ENCODE results near the gene CFAP77.

Gene CFAP77

DNA sequence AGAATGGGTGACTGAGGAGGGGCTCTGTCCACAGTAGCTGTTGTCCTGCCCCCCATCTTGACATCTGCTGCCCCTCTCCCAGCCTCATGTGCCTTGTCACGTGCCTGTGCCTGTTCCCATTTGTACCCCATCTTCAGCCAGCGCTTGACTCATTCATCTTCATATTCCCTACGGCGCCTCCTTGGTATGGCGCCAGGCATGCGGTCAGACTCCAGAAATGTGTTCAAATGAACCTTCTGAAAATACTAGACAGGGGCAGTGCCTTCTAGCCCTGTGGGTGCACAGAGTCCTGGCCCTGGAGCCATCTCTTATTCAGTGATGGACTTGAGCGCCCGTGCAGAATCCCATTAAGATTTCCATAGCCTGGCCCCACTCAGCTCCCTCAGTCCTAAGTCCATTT is 46.2 kb downstream of the CFAP77 start:
- H2BK15ac ChIP-seq (replicated peaks; ENCODE audit: low read depth): no peak overlapping the region
- no peak overlapping the region for H2AK5ac ChIP-seq (ENCODE audit: low read length)
- no peaks in the 10 kb centered on the region for H3K79me2 ChIP-seq (ENCODE audit: control insufficient read depth, insufficient read depth, low read length)
- no peaks in the 10 kb centered on the region for H3K4me1 ChIP-seq (ENCODE audit: control insufficient read depth, low read depth, low read length)
- H3K27ac ChIP-seq (ENCODE audit: low read depth, low read length): no peak overlapping the region
- DNase-seq: no peak
- H3K18ac ChIP-seq (ENCODE audit: low read length): no peak overlapping the region
- H3K79me1 ChIP-seq (ENCODE audit: low read length): no peaks in the 10 kb centered on the region
- no peak overlapping the region for H4K5ac ChIP-seq (ENCODE audit: low read length)
- H3K27me3 ChIP-seq (ENCODE audit: insufficient read depth, low read length, poor library complexity): no peaks in the 10 kb centered on the region
- no peaks in the 10 kb centered on the region for H3K36me3 ChIP-seq (ENCODE audit: control insufficient read depth, insufficient read depth, low read length)
- H4K8ac ChIP-seq (ENCODE audit: low read depth, low read length): no peak overlapping the region
- no CpG with 5 or more reads among the region's 8 CpGs for WGBS (ENCODE audit: extremely low coverage, insufficient coverage, low lambda C conversion rate)
- H3K4me3 ChIP-seq (ENCODE audit: low read length): no peak overlapping the region
- no peak overlapping the region for H2BK5ac ChIP-seq (ENCODE audit: low read length)
- no peak overlapping the region for H3K23ac ChIP-seq (ENCODE audit: low read length)
- H2BK120ac ChIP-seq (ENCODE audit: low read depth, low read length): no peak overlapping the region
- no peak overlapping the region for H3K56ac ChIP-seq (ENCODE audit: low read length)
- no peak overlapping the region for H3K4me2 ChIP-seq (ENCODE audit: low read length)
- H3K4ac ChIP-seq (ENCODE audit: low read depth, low read length): no peak overlapping the region
- H3K9ac ChIP-seq (ENCODE audit: low read length): no peak overlapping the region

DNA sequence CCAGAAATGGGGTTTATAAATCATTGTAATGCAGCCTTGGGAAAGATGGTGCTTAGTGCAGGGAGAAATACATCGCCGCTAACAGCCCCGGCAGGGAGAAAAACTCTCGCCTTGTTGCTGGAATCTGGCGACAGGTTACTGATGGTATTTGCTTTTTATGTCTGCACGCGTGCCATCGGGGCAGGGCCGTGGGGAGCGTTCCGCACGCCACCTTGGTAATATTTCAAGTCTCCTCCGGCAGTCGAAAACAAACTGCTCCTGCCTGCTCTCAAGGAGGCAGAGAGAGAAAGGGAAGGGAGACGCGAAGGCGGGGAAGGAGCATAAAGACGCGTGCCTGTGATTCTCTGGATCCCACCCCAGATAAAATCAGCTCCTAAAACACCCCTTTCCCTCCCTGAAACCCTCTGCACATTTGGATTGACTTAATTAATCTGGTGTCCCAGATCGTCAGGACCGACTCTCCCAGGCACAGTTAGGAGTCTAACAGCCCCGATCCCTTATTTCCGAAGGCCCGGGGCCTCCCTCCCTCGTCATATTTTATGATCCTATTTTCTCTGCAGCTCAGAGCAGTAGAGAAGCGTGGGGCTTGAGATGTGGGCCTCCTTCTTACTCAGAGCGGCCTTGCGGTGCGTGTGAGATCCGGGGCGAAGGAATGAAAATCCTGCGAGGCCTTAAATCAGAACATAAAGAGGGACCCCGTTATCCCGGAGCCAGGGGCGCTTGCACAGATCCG is 47.7 kb downstream of the CFAP77 start:
- no peaks in the 10 kb centered on the region for H3K4me1 ChIP-seq (ENCODE audit: control insufficient read depth, low read depth, low read length)
- H3K79me2 ChIP-seq (ENCODE audit: control insufficient read depth, insufficient read depth, low read length): no peaks in the 10 kb centered on the region
- no peak overlapping the region for H3K4me2 ChIP-seq (ENCODE audit: low read length)
- no peak overlapping the region for H3K18ac ChIP-seq (ENCODE audit: low read length)
- H3K4ac ChIP-seq (ENCODE audit: low read depth, low read length): no peak overlapping the region
- no peak overlapping the region for H3K27ac ChIP-seq (ENCODE audit: low read depth, low read length)
- H3K9ac ChIP-seq (ENCODE audit: low read length): no peak overlapping the region
- no peak overlapping the region for H4K8ac ChIP-seq (ENCODE audit: low read depth, low read length)
- no peak overlapping the region for H3K23ac ChIP-seq (ENCODE audit: low read length)
- WGBS (ENCODE audit: extremely low coverage, insufficient coverage, low lambda C conversion rate): no CpG with 5 or more reads among the region's 36 CpGs
- H2BK120ac ChIP-seq (ENCODE audit: low read depth, low read length): no peak overlapping the region
- H3K27me3 ChIP-seq (ENCODE audit: insufficient read depth, low read length, poor library complexity): no peaks in the 10 kb centered on the region
- no peak overlapping the region for H2BK15ac ChIP-seq (replicated peaks; ENCODE audit: low read depth)
- H3K36me3 ChIP-seq (ENCODE audit: control insufficient read depth, insufficient read depth, low read length): no peaks in the 10 kb centered on the region
- H3K79me1 ChIP-seq (ENCODE audit: low read length): no peaks in the 10 kb centered on the region
- H3K56ac ChIP-seq (ENCODE audit: low read length): no peak overlapping the region
- DNase-seq: no peak
- no peak overlapping the region for H4K5ac ChIP-seq (ENCODE audit: low read length)
- H2BK5ac ChIP-seq (ENCODE audit: low read length): no peak overlapping the region
- no peak overlapping the region for H3K4me3 ChIP-seq (ENCODE audit: low read length)
- no peak overlapping the region for H2AK5ac ChIP-seq (ENCODE audit: low read length)

DNA sequence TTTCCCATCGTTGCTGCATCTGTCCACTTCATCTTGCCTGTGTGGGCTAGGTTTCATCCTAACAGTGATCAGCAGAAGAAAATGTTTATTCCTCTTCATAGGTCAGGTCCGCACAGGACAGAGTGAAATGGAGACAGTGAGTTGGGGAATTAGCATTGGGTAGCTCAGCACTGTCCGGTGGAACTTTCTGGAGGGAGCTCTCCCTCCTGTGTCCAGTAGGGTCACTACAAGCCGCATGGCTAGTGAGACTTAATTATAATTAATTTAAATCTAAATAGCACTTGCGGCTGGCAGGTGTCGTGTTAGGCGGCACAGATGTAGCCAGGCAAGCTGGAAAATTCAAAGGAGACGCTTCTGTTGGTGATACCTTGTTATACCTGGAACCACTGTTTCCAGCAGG is 48.4 kb downstream of the CFAP77 start:
- no peak overlapping the region for H3K18ac ChIP-seq (ENCODE audit: low read length)
- H3K79me2 ChIP-seq (ENCODE audit: control insufficient read depth, insufficient read depth, low read length): no peaks in the 10 kb centered on the region
- no peak overlapping the region for H3K4me2 ChIP-seq (ENCODE audit: low read length)
- no peaks in the 10 kb centered on the region for H3K36me3 ChIP-seq (ENCODE audit: control insufficient read depth, insufficient read depth, low read length)
- H3K27ac ChIP-seq (ENCODE audit: low read depth, low read length): no peak overlapping the region
- no peak overlapping the region for H3K4ac ChIP-seq (ENCODE audit: low read depth, low read length)
- H3K23ac ChIP-seq (ENCODE audit: low read length): no peak overlapping the region
- H2BK120ac ChIP-seq (ENCODE audit: low read depth, low read length): no peak overlapping the region
- DNase-seq: no peak
- no peak overlapping the region for H2AK5ac ChIP-seq (ENCODE audit: low read length)
- no peak overlapping the region for H3K56ac ChIP-seq (ENCODE audit: low read length)
- no peaks in the 10 kb centered on the region for H3K79me1 ChIP-seq (ENCODE audit: low read length)
- H2BK15ac ChIP-seq (replicated peaks; ENCODE audit: low read depth): no peak overlapping the region
- H3K4me3 ChIP-seq (ENCODE audit: low read length): no peak overlapping the region
- no peak overlapping the region for H4K5ac ChIP-seq (ENCODE audit: low read length)
- no peaks in the 10 kb centered on the region for H3K27me3 ChIP-seq (ENCODE audit: insufficient read depth, low read length, poor library complexity)
- no peak overlapping the region for H4K8ac ChIP-seq (ENCODE audit: low read depth, low read length)
- H2BK5ac ChIP-seq (ENCODE audit: low read length): no peak overlapping the region
- H3K4me1 ChIP-seq (ENCODE audit: control insufficient read depth, low read depth, low read length): no peaks in the 10 kb centered on the region
- no CpG with 5 or more reads among the region's 8 CpGs for WGBS (ENCODE audit: extremely low coverage, insufficient coverage, low lambda C conversion rate)
- H3K9ac ChIP-seq (ENCODE audit: low read length): no peak overlapping the region

DNA sequence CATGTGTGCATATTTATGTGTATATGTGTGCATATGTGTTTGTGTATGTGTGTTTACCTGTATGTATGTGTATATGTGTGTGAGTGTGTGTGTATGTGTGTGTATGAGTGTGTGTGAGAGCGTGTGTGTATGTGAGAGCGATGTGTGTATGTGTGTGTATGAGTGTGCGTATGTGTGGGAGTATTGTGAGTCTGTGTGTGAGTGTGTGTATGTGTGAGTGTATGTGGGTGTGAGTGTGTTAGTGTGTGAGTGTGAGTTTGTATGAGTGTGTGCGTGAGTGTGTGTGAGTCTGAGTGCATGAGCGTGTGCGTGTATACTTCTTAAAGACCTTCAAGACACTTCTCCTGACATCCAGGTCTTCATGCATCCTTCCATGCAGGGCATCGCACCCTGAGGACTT is 49.6 kb downstream of the CFAP77 start:
- no peak overlapping the region for H3K4me2 ChIP-seq (ENCODE audit: low read length)
- no peaks in the 10 kb centered on the region for H3K79me2 ChIP-seq (ENCODE audit: control insufficient read depth, insufficient read depth, low read length)
- H2AK5ac ChIP-seq (ENCODE audit: low read length): no peak overlapping the region
- H3K4ac ChIP-seq (ENCODE audit: low read depth, low read length): no peak overlapping the region
- H3K79me1 ChIP-seq (ENCODE audit: low read length): no peaks in the 10 kb centered on the region
- H3K4me3 ChIP-seq (ENCODE audit: low read length): no peak overlapping the region
- H3K27me3 ChIP-seq (ENCODE audit: insufficient read depth, low read length, poor library complexity): no peaks in the 10 kb centered on the region
- H2BK120ac ChIP-seq (ENCODE audit: low read depth, low read length): no peak overlapping the region
- H3K56ac ChIP-seq (ENCODE audit: low read length): no peak overlapping the region
- 100% methylated on average over 4 of the region's 7 CpGs for WGBS (ENCODE audit: extremely low coverage, insufficient coverage, low lambda C conversion rate)
- H4K8ac ChIP-seq (ENCODE audit: low read depth, low read length): no peak overlapping the region
- H3K23ac ChIP-seq (ENCODE audit: low read length): no peak overlapping the region
- H2BK15ac ChIP-seq (replicated peaks; ENCODE audit: low read depth): no peak overlapping the region
- H3K27ac ChIP-seq (ENCODE audit: low read depth, low read length): no peak overlapping the region
- H3K18ac ChIP-seq (ENCODE audit: low read length): no peak overlapping the region
- no peak overlapping the region for H4K5ac ChIP-seq (ENCODE audit: low read length)
- no peaks in the 10 kb centered on the region for H3K36me3 ChIP-seq (ENCODE audit: control insufficient read depth, insufficient read depth, low read length)
- no peaks in the 10 kb centered on the region for H3K4me1 ChIP-seq (ENCODE audit: control insufficient read depth, low read depth, low read length)
- no peak for DNase-seq
- H3K9ac ChIP-seq (ENCODE audit: low read length): no peak overlapping the region
- H2BK5ac ChIP-seq (ENCODE audit: low read length): no peak overlapping the region

DNA sequence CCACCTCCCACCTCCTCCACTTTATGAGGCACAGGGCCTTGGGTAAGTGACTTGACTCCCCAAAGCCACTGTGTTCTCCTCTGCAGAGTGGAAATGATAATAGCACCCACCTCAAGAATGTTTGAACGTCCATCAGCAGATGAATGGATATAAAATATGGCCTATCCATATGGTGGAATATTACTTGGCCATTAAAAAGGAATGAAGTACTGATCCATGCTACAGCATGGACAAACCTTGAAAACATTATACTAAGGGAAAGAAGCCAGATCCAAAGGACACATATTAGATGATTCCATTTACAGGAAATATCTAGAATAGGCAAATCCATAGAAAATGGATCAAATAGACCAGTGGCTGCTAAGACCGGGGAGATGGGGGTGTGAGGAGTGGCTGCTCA is 50.2 kb downstream of the CFAP77 start:
- Histone ChIP-seq H3K27me3 (ENCODE audit: insufficient read depth, low read length, poor library complexity) (no peaks in the 10 kb centered on the region), H3K4me1 (ENCODE audit: control insufficient read depth, low read depth, low read length) (no peaks in the 10 kb centered on the region), H3K4me2 (ENCODE audit: low read length) (no peak overlapping the region), H3K56ac (ENCODE audit: low read length) (no peak overlapping the region), H3K9ac (ENCODE audit: low read length) (no peak overlapping the region), H2AK5ac (ENCODE audit: low read length) (no peak overlapping the region), H3K4ac (ENCODE audit: low read depth, low read length) (no peak overlapping the region), H4K8ac (ENCODE audit: low read depth, low read length) (no peak overlapping the region), H3K18ac (ENCODE audit: low read length) (no peak overlapping the region), H3K23ac (ENCODE audit: low read length) (no peak overlapping the region), H3K79me1 (ENCODE audit: low read length) (no peaks in the 10 kb centered on the region), H3K27ac (ENCODE audit: low read depth, low read length) (no peak overlapping the region), H3K4me3 (ENCODE audit: low read length) (no peak overlapping the region), H3K79me2 (ENCODE audit: control insufficient read depth, insufficient read depth, low read length) (no peaks in the 10 kb centered on the region), H2BK120ac (ENCODE audit: low read depth, low read length) (no peak overlapping the region), H2BK15ac (replicated peaks; ENCODE audit: low read depth) (no peak overlapping the region), H2BK5ac (ENCODE audit: low read length) (no peak overlapping the region), H4K5ac (ENCODE audit: low read length) (no peak overlapping the region), H3K36me3 (ENCODE audit: control insufficient read depth, insufficient read depth, low read length) (no peaks in the 10 kb centered on the region)
- DNase-seq: no peak
- WGBS (ENCODE audit: extremely low coverage, insufficient coverage, low lambda C conversion rate): no CpG with 5 or more reads among the region's 2 CpGs

DNA sequence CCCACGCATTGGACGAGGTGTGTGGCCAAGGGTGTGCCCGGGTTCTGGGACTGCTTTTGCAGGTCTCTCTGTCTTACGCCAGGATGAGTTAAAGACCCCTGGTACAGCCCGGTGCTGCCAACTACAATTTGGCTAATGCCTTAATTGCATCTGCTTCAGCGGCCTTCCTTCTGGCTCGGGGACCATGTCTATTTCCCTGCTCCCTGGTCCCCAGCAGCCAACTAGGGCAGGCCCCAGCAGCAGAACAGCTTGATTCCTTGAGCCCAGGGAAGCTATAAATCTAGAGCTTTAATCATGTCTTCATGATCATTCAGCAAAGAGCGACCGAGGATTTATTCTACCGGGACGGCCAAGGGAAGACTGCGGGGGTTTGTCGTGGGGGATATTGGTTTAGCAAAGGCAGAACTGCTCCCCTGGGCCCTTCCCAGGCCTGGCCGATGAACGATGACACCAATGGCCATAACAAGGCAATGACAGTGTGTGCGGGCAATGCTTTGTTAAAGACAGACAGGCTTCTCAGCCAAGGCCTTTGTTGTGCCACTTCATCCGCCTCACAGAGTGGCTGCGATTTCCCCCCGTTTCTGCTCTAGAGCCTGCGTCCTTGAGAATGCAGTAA is 51.4 kb downstream of the CFAP77 start:
- H3K79me1 ChIP-seq (ENCODE audit: low read length): no peaks in the 10 kb centered on the region
- no peak overlapping the region for H2BK5ac ChIP-seq (ENCODE audit: low read length)
- no peaks in the 10 kb centered on the region for H3K27me3 ChIP-seq (ENCODE audit: insufficient read depth, low read length, poor library complexity)
- no peaks in the 10 kb centered on the region for H3K36me3 ChIP-seq (ENCODE audit: control insufficient read depth, insufficient read depth, low read length)
- no peak overlapping the region for H3K4ac ChIP-seq (ENCODE audit: low read depth, low read length)
- no peak overlapping the region for H3K23ac ChIP-seq (ENCODE audit: low read length)
- no peaks in the 10 kb centered on the region for H3K79me2 ChIP-seq (ENCODE audit: control insufficient read depth, insufficient read depth, low read length)
- no peak overlapping the region for H3K27ac ChIP-seq (ENCODE audit: low read depth, low read length)
- H3K4me3 ChIP-seq (ENCODE audit: low read length): no peak overlapping the region
- H3K56ac ChIP-seq (ENCODE audit: low read length): no peak overlapping the region
- no CpG with 5 or more reads among the region's 20 CpGs for WGBS (ENCODE audit: extremely low coverage, insufficient coverage, low lambda C conversion rate)
- no peak overlapping the region for H4K8ac ChIP-seq (ENCODE audit: low read depth, low read length)
- H3K4me2 ChIP-seq (ENCODE audit: low read length): no peak overlapping the region
- no peak overlapping the region for H2BK120ac ChIP-seq (ENCODE audit: low read depth, low read length)
- no peak overlapping the region for H3K18ac ChIP-seq (ENCODE audit: low read length)
- no peak overlapping the region for H4K5ac ChIP-seq (ENCODE audit: low read length)
- no peak overlapping the region for H2BK15ac ChIP-seq (replicated peaks; ENCODE audit: low read depth)
- no peak overlapping the region for H2AK5ac ChIP-seq (ENCODE audit: low read length)
- no peak overlapping the region for H3K9ac ChIP-seq (ENCODE audit: low read length)
- DNase-seq: no peak
- no peaks in the 10 kb centered on the region for H3K4me1 ChIP-seq (ENCODE audit: control insufficient read depth, low read depth, low read length)
